HepG2 (cell line): ENCODE measurements around the gene LRRC8D. TPM values are rescaled to one million over a fixed set of nuclear protein-coding genes. Genes with fewer than 3 reads are reported as not detected.

Experiments
- ATAC-seq: fragments of 200-7000 bp; cut with Tn5 transposase; 3 replicates; pipeline ENCODE4 v1.9.1; 2020; ENCODE audit warnings: mild to moderate bottlenecking, moderate library complexity
- BruUV-seq: library from RNA; stranded (reverse); fragments of 400-500 nt; replicated peaks from 2 replicates; lab custom pipeline; 2021; lab: Mats Ljungman, UMichigan
- CTCF ChIA-PET: fragments of 300-600 bp; formaldehyde crosslinking; extraction: SDS; loops from one replicate; lab custom pipeline; 2021; ENCODE audit warnings: low total read pairs, inconsistent platforms, low intra/inter-chr PET ratio; lab: Yijun Ruan, JAX
- POLR2A ChIA-PET: fragments of 350-600 bp; sonication (Branson Sonifier 250); formaldehyde crosslinking; loops from one replicate; lab custom pipeline; 2020; ENCODE audit warnings: antibody characterized with exemption, inconsistent platforms; lab: Yijun Ruan, JAX
- DNase-seq: peaks from one replicate; pipeline ENCODE4 v3.0.0-alpha.2; 2015; ENCODE audit warnings: low spot score
- FAIRE-seq: peaks from 3 replicates; lab custom pipeline; 2011; peaks lifted over from hg19 to GRCh38; lab: Jason Lieb, UNC
- H2AFZ ChIP-seq: one replicate; pipeline ENCODE4 v1.6.1; 2011; ENCODE audit warnings: low read length, inconsistent platforms
- H3K27ac ChIP-seq: fragments of 300-600 bp; 3 replicates; pipeline ENCODE4 v1.8.0; 2011; ENCODE audit warnings: mixed run types, mild to moderate bottlenecking, mixed read lengths, low read length, inconsistent platforms; ENCODE audit not compliant: insufficient read depth; ENCODE audit errors: extremely low read length
- H3K27me3 ChIP-seq, 2 experiments: fragments of 200-600 bp in 1 of 2; 2 replicates in 1 of 2; 3 replicates in 1 of 2; pipeline versions ENCODE4 v1.6.0 to v1.8.0; 2011; ENCODE audit warnings: low read length in 2 of 2, mild to moderate bottlenecking in 2 of 2, moderate library complexity in 2 of 2, inconsistent platforms in 1 of 2; ENCODE audit not compliant: insufficient read depth in 2 of 2, control insufficient read depth in 1 of 2
- H3K36me3 ChIP-seq, 2 experiments: fragments of 200-600 bp in 1 of 2; replicated peaks in 1 of 2; 2 replicates in 1 of 2; 3 replicates in 1 of 2; pipeline versions ENCODE4 v1.5.1 to v1.8.0; 2011; ENCODE audit warnings: low read length in 2 of 2, inconsistent platforms in 1 of 2; ENCODE audit not compliant: insufficient read depth in 2 of 2, control insufficient read depth in 1 of 2
- H3K4me1 ChIP-seq: 2 replicates; pipeline ENCODE4 v1.5.1; 2012; ENCODE audit warnings: low read length, inconsistent platforms; ENCODE audit not compliant: insufficient read depth
- H3K4me2 ChIP-seq: 2 replicates; pipeline ENCODE4 v1.6.0; 2011; ENCODE audit warnings: low read depth, low read length, inconsistent platforms
- H3K4me3 ChIP-seq, 3 experiments: fragments of 200-600 bp in 1 of 3; sonication (generic), shearing (Covaris generic) in 1 of 3; replicated peaks in 1 of 3; 2 replicates each; pipeline ENCODE4 v1.5.1; 2011 to 2016; ENCODE audit warnings: low read length in 3 of 3, inconsistent platforms in 2 of 3, low read depth in 2 of 3, mild to moderate bottlenecking in 2 of 3, control low read depth in 1 of 3, mixed read lengths in 1 of 3; ENCODE audit not compliant: insufficient read depth in 1 of 3
- H3K79me2 ChIP-seq: one replicate; pipeline ENCODE4 v1.6.1; 2011; ENCODE audit warnings: low read length, inconsistent platforms; ENCODE audit not compliant: insufficient read depth
- H3K9ac ChIP-seq: 2 replicates; pipeline ENCODE4 v1.6.0; 2011; ENCODE audit warnings: mild to moderate bottlenecking, low read depth, low read length, inconsistent platforms; ENCODE audit not compliant: insufficient read depth
- H3K9me3 ChIP-seq: 2 replicates; pipeline ENCODE4 v1.5.1; 2012; ENCODE audit warnings: mild to moderate bottlenecking, low read length
- H4K20me1 ChIP-seq: 2 replicates; pipeline ENCODE4 v1.6.0; 2011; ENCODE audit warnings: inconsistent platforms, mild to moderate bottlenecking, low read length, moderate library complexity; ENCODE audit not compliant: insufficient read depth
- DPF2 ChIP-seq: sonication (generic); formaldehyde crosslinking; IDR thresholded peaks from 2 replicates; pipeline ENCODE4 v1.4.0; 2020; ENCODE audit warnings: mild to moderate bottlenecking, low read depth, missing genetic modification reagents, borderline replicate concordance
- EP300 ChIP-seq, 3 experiments: sonication (generic) in 1 of 3; formaldehyde crosslinking in 1 of 3; IDR thresholded peaks; 2 replicates each; pipeline versions ENCODE4 v1.5.1 to v1.6.1; 2011 to 2020; ENCODE audit warnings: low read depth in 2 of 3, low read length in 2 of 3, borderline replicate concordance in 1 of 3, improper control_type of control experiment in 1 of 3, mild to moderate bottlenecking in 1 of 3, missing genetic modification reagents in 1 of 3, moderate library complexity in 1 of 3
- FOXA1 ChIP-seq, 2 experiments: fragments of 450-650 bp in 1 of 2; sonication (generic) in 1 of 2; formaldehyde crosslinking in 1 of 2; IDR thresholded peaks; 2 replicates each; pipeline versions ENCODE4 v1.4.0 to v1.6.1; 2016 to 2020; ENCODE audit warnings: missing genetic modification reagents in 1 of 2
- GFI1 ChIP-seq: sonication (generic); formaldehyde crosslinking; IDR thresholded peaks from 2 replicates; pipeline ENCODE4 v1.5.0; 2020; ENCODE audit warnings: missing genetic modification reagents, mild to moderate bottlenecking, borderline replicate concordance
- IRF2 ChIP-seq: IDR thresholded peaks from 2 replicates; pipeline ENCODE4 v1.6.1; 2018; ENCODE audit warnings: missing genetic modification reagents, missing compliant biosample characterization
- KDM3A ChIP-seq: IDR thresholded peaks from 2 replicates; pipeline ENCODE4 v1.6.1; 2018; ENCODE audit warnings: low read depth, missing compliant biosample characterization
- NCOA5 ChIP-seq: sonication (generic); formaldehyde crosslinking; IDR thresholded peaks from 2 replicates; pipeline ENCODE4 v1.4.0; 2020; ENCODE audit warnings: missing genetic modification reagents
- NCOR1 ChIP-seq: fragments of 200-600 bp; sonication (generic); IDR thresholded peaks from 2 replicates; pipeline ENCODE4 v1.7.0; 2017; ENCODE audit warnings: antibody characterized with exemption, low read length, borderline replicate concordance
- PHF21A ChIP-seq: sonication (generic); formaldehyde crosslinking; IDR thresholded peaks from 2 replicates; pipeline ENCODE4 v1.5.0; 2020; ENCODE audit warnings: mild to moderate bottlenecking, missing genetic modification reagents
- RXRB ChIP-seq: IDR thresholded peaks from 2 replicates; pipeline ENCODE4 v1.6.1; 2016; ENCODE audit warnings: borderline replicate concordance, missing genetic modification reagents, missing compliant biosample characterization
- SALL1 ChIP-seq: sonication (generic); formaldehyde crosslinking; IDR thresholded peaks from 2 replicates; pipeline ENCODE4 v1.8.0; 2022; ENCODE audit warnings: mild to moderate bottlenecking, missing genetic modification reagents
- TBX2 ChIP-seq: sonication (generic); formaldehyde crosslinking; IDR thresholded peaks from 2 replicates; pipeline ENCODE4 v1.5.0; 2020; ENCODE audit warnings: missing genetic modification reagents, mild to moderate bottlenecking, borderline replicate concordance
- in situ Hi-C: cut with HindIII; loops from 2 replicates; pipeline ENCODE4 v1.10.0; 2017; ENCODE audit warnings: low pct_unique_long_range_greater_than_20kb; ENCODE audit not compliant: extremely low pct_ligation_motif_present
- intact Hi-C: fragments of 100-400 bp; cut with micrococcal nuclease; formaldehyde crosslinking; loops from one replicate; pipeline ENCODE4 v1.10.0; 2022; ENCODE audit not compliant: unreplicated experiment
- polyA plus RNA-seq, 8 experiments: library from polyadenylated mRNA; depleted of rRNA in 3 of 8; stranded (reverse) in 7 of 8; unstranded in 1 of 8; fragments of >200 nt; fragmentation: Illumina TruSeq in 4 of 8; extraction: Trizol in 4 of 8; gene quantifications; 2 replicates each; pipeline versions ENCODE4 v1.2.1 to v1.2.3, GENCODE V29; 2011 to 2016; ENCODE audit warnings: low read depth in 4 of 8, missing spikeins in 1 of 8, mixed read lengths in 1 of 8; ENCODE audit not compliant: insufficient read depth in 1 of 8
- total RNA-seq, 5 experiments: library from RNA; depleted of rRNA; stranded (reverse); fragments of >200 nt; fragmentation: Illumina TruSeq; extraction: Trizol; gene quantifications; 2 replicates each; pipeline ENCODE4 v1.2.3, GENCODE V29; 2016; ENCODE audit warnings: low read depth in 1 of 5
- TF ChIP-seq, protein P1 (sequence below): IDR thresholded peaks from 2 replicates; pipeline ENCODE4 v1.6.1; 2012; ENCODE audit warnings: low read depth, low read length, improper control_type of control experiment
- TF ChIP-seq, protein P2 (sequence below): sonication (generic); formaldehyde crosslinking; IDR thresholded peaks from 2 replicates; pipeline ENCODE4 v1.4.0; 2020; ENCODE audit warnings: missing genetic modification reagents, borderline replicate concordance
- TF ChIP-seq, protein P3 (sequence below): sonication (generic); formaldehyde crosslinking; IDR thresholded peaks from 2 replicates; pipeline ENCODE4 v1.5.0; 2020; ENCODE audit warnings: mild to moderate bottlenecking, missing genetic modification reagents, borderline replicate concordance
- TF ChIP-seq, protein P4 (sequence below): sonication (generic); formaldehyde crosslinking; IDR thresholded peaks from 2 replicates; pipeline ENCODE4 v1.4.0; 2020; ENCODE audit warnings: mild to moderate bottlenecking, missing genetic modification reagents

The LRRC8D gene
- total and polyA plus RNA-seq, 2 of the 13 experiments (the other 11 are each of a cell fraction or from before 2014, with no cell fraction given) = 29.9 to 45.5 TPM

DNA sequence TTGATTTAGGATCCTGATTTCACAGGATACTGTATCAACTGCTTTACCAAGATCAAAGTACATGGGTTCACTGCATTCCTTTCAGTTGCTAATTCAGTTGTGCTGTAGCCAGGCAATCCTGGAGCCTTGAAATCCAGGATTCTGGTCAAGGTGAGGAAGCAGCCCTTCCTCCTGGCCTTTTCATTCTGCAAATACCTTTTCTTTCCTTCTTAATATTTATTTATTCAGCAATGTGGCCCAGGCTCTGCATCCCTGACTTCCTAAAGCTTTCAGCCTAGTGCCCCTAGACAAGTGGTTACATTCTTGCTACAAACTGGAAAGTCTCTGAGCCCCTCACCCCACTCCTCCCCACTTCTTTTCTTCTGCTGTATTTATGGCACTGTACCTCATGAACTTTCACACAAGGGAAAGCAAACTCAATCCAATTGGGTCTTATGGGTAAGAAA is 16.2 kb downstream of the LRRC8D start:
- Histone ChIP-seq H2AFZ (no peak overlapping the region), H3K27me3 (no peaks in the 10 kb centered on the region), H4K20me1 (no peaks in the 10 kb centered on the region), H3K4me3 (peak overlapping the region; percentile 31 to 56 (median 35); a peak in 4 of 6 replicates), H3K27ac (peak overlapping the region; percentile 97), H3K4me2 (peak overlapping the region; percentile 92), H3K79me2 (peaks cover 74% of the 10 kb centered on the region), H3K4me1 (peaks cover 100% of the 10 kb centered on the region), H3K36me3 (0 out of 5 replicates have a peak, but pooled peaks cover 0 to 2% of the 10 kb centered on the region in 2 experiments), H3K9me3 (no peaks in the 10 kb centered on the region), H3K9ac (peak overlapping the region; percentile 72)
- ChIA-PET POLR2A (no interaction called here), CTCF (no interaction called here)
- in situ Hi-C loops (no loop called here), intact Hi-C loops (loop anchor here (2.0 kb wide), 1 partner anchor 32 kb away; no protein-coding TSS in a partner anchor)
- peak; percentile 81 for FAIRE-seq
- DNase-seq = peak; percentile 90
- BruUV-seq = no TSS peak
- peak; percentile 86 for ATAC-seq
- TF ChIP-seq SALL1 (CRISPR knock-in tag) = peak; percentile 41; the same call in 1 of the 2 replicates
- 0 out of 2 replicates have a peak, but pooled peaks have one; percentile 19 for TF ChIP-seq PHF21A (CRISPR knock-in tag)
- TF ChIP-seq, protein P1, sequence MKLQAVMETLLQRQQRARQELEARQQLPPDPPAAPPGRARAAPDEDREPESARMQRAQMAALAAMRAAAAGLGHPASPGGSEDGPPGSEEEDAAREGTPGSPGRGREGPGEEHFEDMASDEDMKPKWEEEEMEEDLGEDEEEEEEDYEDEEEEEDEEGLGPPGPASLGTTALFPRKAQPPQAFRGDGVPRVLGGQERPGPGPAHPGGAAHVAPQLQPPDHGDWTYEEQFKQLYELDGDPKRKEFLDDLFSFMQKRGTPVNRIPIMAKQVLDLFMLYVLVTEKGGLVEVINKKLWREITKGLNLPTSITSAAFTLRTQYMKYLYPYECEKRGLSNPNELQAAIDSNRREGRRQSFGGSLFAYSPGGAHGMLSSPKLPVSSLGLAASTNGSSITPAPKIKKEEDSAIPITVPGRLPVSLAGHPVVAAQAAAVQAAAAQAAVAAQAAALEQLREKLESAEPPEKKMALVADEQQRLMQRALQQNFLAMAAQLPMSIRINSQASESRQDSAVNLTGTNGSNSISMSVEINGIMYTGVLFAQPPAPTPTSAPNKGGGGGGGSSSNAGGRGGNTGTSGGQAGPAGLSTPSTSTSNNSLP = peak; percentile 81
- TF ChIP-seq FOXA1 (IDR thresholded peaks at IDR 0.05) = no peak
- 0 out of 2 replicates have a peak, but pooled peaks have one; percentile 11 for TF ChIP-seq FOXA1 (CRISPR knock-in tag; IDR thresholded peaks at IDR 0.05)
- TF ChIP-seq NCOA5 = no peak
- TF ChIP-seq, protein P2, sequence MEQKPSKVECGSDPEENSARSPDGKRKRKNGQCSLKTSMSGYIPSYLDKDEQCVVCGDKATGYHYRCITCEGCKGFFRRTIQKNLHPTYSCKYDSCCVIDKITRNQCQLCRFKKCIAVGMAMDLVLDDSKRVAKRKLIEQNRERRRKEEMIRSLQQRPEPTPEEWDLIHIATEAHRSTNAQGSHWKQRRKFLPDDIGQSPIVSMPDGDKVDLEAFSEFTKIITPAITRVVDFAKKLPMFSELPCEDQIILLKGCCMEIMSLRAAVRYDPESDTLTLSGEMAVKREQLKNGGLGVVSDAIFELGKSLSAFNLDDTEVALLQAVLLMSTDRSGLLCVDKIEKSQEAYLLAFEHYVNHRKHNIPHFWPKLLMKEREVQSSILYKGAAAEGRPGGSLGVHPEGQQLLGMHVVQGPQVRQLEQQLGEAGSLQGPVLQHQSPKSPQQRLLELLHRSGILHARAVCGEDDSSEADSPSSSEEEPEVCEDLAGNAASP (CRISPR knock-in tag) = 0 out of 2 replicates have a peak, but pooled peaks have one; percentile 29
- peak; percentile 50; the same call in 1 of the 2 replicates for TF ChIP-seq RXRB (CRISPR knock-in tag)
- 0 out of 2 replicates have a peak, but pooled peaks have one; percentile 47 for TF ChIP-seq KDM3A (CRISPR knock-in tag)
- TF ChIP-seq NCOR1 = peak; percentile 80; the same call in 1 of the 2 replicates
- TF ChIP-seq IRF2 = peak; percentile 39; the same call in 1 of the 2 replicates
- no peak for TF ChIP-seq DPF2
- peak; percentile 62 for TF ChIP-seq GFI1 (CRISPR knock-in tag)
- TF ChIP-seq, protein P3, sequence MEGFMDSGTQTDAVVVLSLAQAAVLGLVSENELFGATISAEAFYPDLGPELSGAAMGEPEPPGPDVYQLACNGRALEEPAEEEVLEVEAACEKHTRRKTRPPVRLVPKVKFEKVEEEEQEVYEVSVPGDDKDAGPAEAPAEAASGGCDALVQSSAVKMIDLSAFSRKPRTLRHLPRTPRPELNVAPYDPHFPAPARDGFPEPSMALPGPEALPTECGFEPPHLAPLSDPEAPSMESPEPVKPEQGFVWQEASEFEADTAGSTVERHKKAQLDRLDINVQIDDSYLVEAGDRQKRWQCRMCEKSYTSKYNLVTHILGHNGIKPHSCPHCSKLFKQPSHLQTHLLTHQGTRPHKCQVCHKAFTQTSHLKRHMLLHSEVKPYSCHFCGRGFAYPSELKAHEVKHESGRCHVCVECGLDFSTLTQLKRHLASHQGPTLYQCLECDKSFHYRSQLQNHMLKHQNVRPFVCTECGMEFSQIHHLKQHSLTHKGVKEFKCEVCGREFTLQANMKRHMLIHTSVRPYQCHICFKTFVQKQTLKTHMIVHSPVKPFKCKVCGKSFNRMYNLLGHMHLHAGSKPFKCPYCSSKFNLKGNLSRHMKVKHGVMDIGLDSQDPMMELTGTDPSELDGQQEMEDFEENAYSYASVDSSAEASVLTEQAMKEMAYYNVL = peak; percentile 78; the same call in 1 of the 2 replicates
- peak in 1 of 2 experiments; percentile 78; a peak in 3 of 4 replicates for TF ChIP-seq EP300 (IDR thresholded peaks at IDR 0.05; ENCODE audit: low read depth in 2 of 2, low read length in 2 of 2)
- TF ChIP-seq EP300 (CRISPR knock-in tag; IDR thresholded peaks at IDR 0.05; ENCODE audit: borderline replicate concordance) = 0 out of 2 replicates have a peak, but pooled peaks have one; percentile 24
- TF ChIP-seq TBX2 (CRISPR knock-in tag) = peak; percentile 60
- TF ChIP-seq, protein P4, sequence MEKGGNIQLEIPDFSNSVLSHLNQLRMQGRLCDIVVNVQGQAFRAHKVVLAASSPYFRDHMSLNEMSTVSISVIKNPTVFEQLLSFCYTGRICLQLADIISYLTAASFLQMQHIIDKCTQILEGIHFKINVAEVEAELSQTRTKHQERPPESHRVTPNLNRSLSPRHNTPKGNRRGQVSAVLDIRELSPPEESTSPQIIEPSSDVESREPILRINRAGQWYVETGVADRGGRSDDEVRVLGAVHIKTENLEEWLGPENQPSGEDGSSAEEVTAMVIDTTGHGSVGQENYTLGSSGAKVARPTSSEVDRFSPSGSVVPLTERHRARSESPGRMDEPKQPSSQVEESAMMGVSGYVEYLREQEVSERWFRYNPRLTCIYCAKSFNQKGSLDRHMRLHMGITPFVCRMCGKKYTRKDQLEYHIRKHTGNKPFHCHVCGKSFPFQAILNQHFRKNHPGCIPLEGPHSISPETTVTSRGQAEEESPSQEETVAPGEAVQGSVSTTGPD (CRISPR knock-in tag) = peak; percentile 59
